ENCODE measurements around the gene USP33. TPM values are rescaled to one million over a fixed set of nuclear protein-coding genes. Genes with fewer than 3 reads are reported as not detected.

The USP33 gene
- total RNA-seq, 1 experiment from 2014 or later = 51.5 TPM

- no peaks in the 10 kb centered on the region for H3K4me1 ChIP-seq (ENCODE audit: insufficient read depth, low read length)
- no peak overlapping the region for H4K8ac ChIP-seq (replicated peaks; ENCODE audit: insufficient read length, low read depth, low read length)
- H3K27me3 ChIP-seq (ENCODE audit: insufficient read depth, low read length) = no peaks in the 10 kb centered on the region
- no peaks in the 10 kb centered on the region for H4K20me1 ChIP-seq (ENCODE audit: control insufficient read depth, insufficient read depth, insufficient read length)
- H3K4me1 Mint-ChIP-seq = peaks cover 0 to 2% of the 10 kb centered on the region in 2 experiments; a peak in 1 of 4 replicates
- no peak overlapping the region for H3K4ac ChIP-seq (ENCODE audit: low read depth, low read length)
- DNase-seq = no peak
- no peak overlapping the region for H2AFZ ChIP-seq (ENCODE audit: low read length)
- no peak overlapping the region for H2BK12ac ChIP-seq (ENCODE audit: insufficient read length, low read depth, low read length)
- H4K91ac ChIP-seq (ENCODE audit: insufficient read length, low read depth, low read length) = no peak overlapping the region
- no peak overlapping the region for H2BK20ac ChIP-seq (ENCODE audit: low read depth, low read length, poor library complexity, severe bottlenecking)
- H3K9me3 ChIP-seq (ENCODE audit: control insufficient read depth, low read depth, low read length) = no peaks in the 10 kb centered on the region
- H3K79me2 ChIP-seq (ENCODE audit: insufficient read depth, low read length) = no peaks in the 10 kb centered on the region
- H3K27me3 Mint-ChIP-seq (ENCODE audit: low read depth) = no peaks in the 10 kb centered on the region
- H3K23me2 ChIP-seq (ENCODE audit: insufficient read length, low read depth, low read length, poor library complexity, severe bottlenecking) = no peaks in the 10 kb centered on the region
- no peak overlapping the region for H4K5ac ChIP-seq (ENCODE audit: insufficient read length, low read depth, low read length)
- H3K14ac ChIP-seq (ENCODE audit: insufficient read depth, low read length) = no peak overlapping the region
- H2BK5ac ChIP-seq (ENCODE audit: insufficient read length, low read length) = no peak overlapping the region
- no peak overlapping the region for H3K4me3 Mint-ChIP-seq
- no peak overlapping the region for H3K18ac ChIP-seq (ENCODE audit: insufficient read length, low read depth, low read length)
- no peaks in the 10 kb centered on the region; a peak in 2 of 7 replicates for H3K36me3 Mint-ChIP-seq (ENCODE audit: insufficient read depth in 1 of 3, low read depth in 3 of 3)
- no peak overlapping the region for H3K23ac ChIP-seq (ENCODE audit: insufficient read length, low read depth, low read length)
- no peak overlapping the region for H3K27ac ChIP-seq (ENCODE audit: insufficient read length, low read depth, low read length)
- H2AK5ac ChIP-seq (ENCODE audit: insufficient read length, low read length) = no peak overlapping the region
- no peak overlapping the region for H3K56ac ChIP-seq (ENCODE audit: insufficient read length, low read depth, low read length)
- H3K4me2 ChIP-seq (ENCODE audit: insufficient read depth, insufficient read length, low read length) = no peak overlapping the region
- TF ChIP-seq, protein P1, sequence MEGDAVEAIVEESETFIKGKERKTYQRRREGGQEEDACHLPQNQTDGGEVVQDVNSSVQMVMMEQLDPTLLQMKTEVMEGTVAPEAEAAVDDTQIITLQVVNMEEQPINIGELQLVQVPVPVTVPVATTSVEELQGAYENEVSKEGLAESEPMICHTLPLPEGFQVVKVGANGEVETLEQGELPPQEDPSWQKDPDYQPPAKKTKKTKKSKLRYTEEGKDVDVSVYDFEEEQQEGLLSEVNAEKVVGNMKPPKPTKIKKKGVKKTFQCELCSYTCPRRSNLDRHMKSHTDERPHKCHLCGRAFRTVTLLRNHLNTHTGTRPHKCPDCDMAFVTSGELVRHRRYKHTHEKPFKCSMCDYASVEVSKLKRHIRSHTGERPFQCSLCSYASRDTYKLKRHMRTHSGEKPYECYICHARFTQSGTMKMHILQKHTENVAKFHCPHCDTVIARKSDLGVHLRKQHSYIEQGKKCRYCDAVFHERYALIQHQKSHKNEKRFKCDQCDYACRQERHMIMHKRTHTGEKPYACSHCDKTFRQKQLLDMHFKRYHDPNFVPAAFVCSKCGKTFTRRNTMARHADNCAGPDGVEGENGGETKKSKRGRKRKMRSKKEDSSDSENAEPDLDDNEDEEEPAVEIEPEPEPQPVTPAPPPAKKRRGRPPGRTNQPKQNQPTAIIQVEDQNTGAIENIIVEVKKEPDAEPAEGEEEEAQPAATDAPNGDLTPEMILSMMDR (conservative IDR thresholded peaks at IDR 0.05) = no peak
- H3K9me3 Mint-ChIP-seq = no peaks in the 10 kb centered on the region
- no peak overlapping the region for H2BK15ac ChIP-seq (ENCODE audit: low read depth, low read length)
- H3K27ac Mint-ChIP-seq = no peak overlapping the region; a peak in 1 of 7 replicates
- no peak overlapping the region for H3T11ph ChIP-seq (ENCODE audit: low read length)
- no peak overlapping the region for H2BK120ac ChIP-seq (ENCODE audit: low read depth, low read length, poor library complexity, severe bottlenecking)
- no peak overlapping the region for H3K9ac ChIP-seq (ENCODE audit: extremely low read depth, insufficient read length, low read length)
- H3K79me1 ChIP-seq (ENCODE audit: insufficient read depth, low read depth, low read length, poor library complexity, severe bottlenecking) = no peaks in the 10 kb centered on the region
Measured at GRCh38 chr1:77797991-77798390, 38.3 kb upstream of the USP33 start.

Data from H9 (cell line).